HepG2 (cell line): ENCODE measurements around the gene CKLF. TPM values are rescaled to one million over a fixed set of nuclear protein-coding genes. Genes with fewer than 3 reads are reported as not detected.

ENCODE experiments used
- ATF7-NPFF ChIP-seq: sonication (generic); formaldehyde crosslinking; IDR thresholded peaks from 2 replicates; pipeline ENCODE4 v1.8.1; 2023; ENCODE audit warnings: mild to moderate bottlenecking, low read depth, missing genetic modification reagents, moderate library complexity
- BORCS8-MEF2B ChIP-seq: sonication (generic); formaldehyde crosslinking; IDR thresholded peaks from 2 replicates; pipeline ENCODE4 v1.8.0; 2022; ENCODE audit warnings: mild to moderate bottlenecking, missing genetic modification reagents
- CHD2 ChIP-seq: IDR thresholded peaks from 2 replicates; pipeline ENCODE4 v1.6.1; 2011; ENCODE audit warnings: low read depth, low read length, improper control_type of control experiment
- CREB1 ChIP-seq, 2 experiments: fragments of 450-650 bp in 1 of 2; IDR thresholded peaks; 2 replicates each; pipeline ENCODE4 v1.6.1; 2016 to 2017; ENCODE audit warnings: control low read depth in 1 of 2, mild to moderate bottlenecking in 1 of 2, missing compliant biosample characterization in 1 of 2, missing genetic modification characterization in 1 of 2
- FOSL1 ChIP-seq: sonication (generic); formaldehyde crosslinking; IDR thresholded peaks from 2 replicates; pipeline ENCODE4 v1.9.0; 2021; ENCODE audit warnings: missing genetic modification reagents, borderline replicate concordance
- GLMP ChIP-seq: sonication (generic); formaldehyde crosslinking; IDR thresholded peaks from 2 replicates; pipeline ENCODE4 v1.9.0; 2021; ENCODE audit warnings: missing genetic modification reagents, mild to moderate bottlenecking, borderline replicate concordance
- HDAC2 ChIP-seq: sonication (generic); formaldehyde crosslinking; IDR thresholded peaks from 2 replicates; pipeline ENCODE4 v1.4.0; 2020; ENCODE audit warnings: missing genetic modification reagents
- KDM3A ChIP-seq: IDR thresholded peaks from 2 replicates; pipeline ENCODE4 v1.6.1; 2018; ENCODE audit warnings: low read depth, missing compliant biosample characterization
- KLF16 ChIP-seq, 2 experiments: sonication (generic) in 1 of 2; formaldehyde crosslinking in 1 of 2; IDR thresholded peaks; 2 replicates each; pipeline versions ENCODE4 v1.6.1 to v1.8.0; 2016 to 2023; ENCODE audit warnings: missing genetic modification reagents in 2 of 2, missing compliant biosample characterization in 1 of 2
- MIXL1 ChIP-seq: IDR thresholded peaks from 2 replicates; pipeline ENCODE4 v1.6.1; 2016
- MXI1 ChIP-seq: IDR thresholded peaks from 3 replicates; pipeline ENCODE4 v1.6.1; 2012; ENCODE audit warnings: low read depth, low read length, inconsistent platforms, borderline replicate concordance
- NFIB ChIP-seq: sonication (generic); formaldehyde crosslinking; IDR thresholded peaks from 2 replicates; pipeline ENCODE4 v1.9.0; 2021; ENCODE audit warnings: missing genetic modification reagents, mild to moderate bottlenecking, borderline replicate concordance
- POGZ ChIP-seq: sonication (generic); formaldehyde crosslinking; IDR thresholded peaks from 2 replicates; pipeline ENCODE4 v1.4.0; 2020; ENCODE audit warnings: mild to moderate bottlenecking, missing genetic modification reagents
- POLR2G ChIP-seq: fragments of 200-400 bp; formaldehyde crosslinking; IDR thresholded peaks from 2 replicates; pipeline ENCODE4 v1.6.1; 2018; ENCODE audit warnings: mild to moderate bottlenecking, low read depth, low read length, moderate library complexity
- SATB2 ChIP-seq: sonication (generic); formaldehyde crosslinking; IDR thresholded peaks from 2 replicates; pipeline ENCODE4 v1.5.0; 2020; ENCODE audit warnings: missing genetic modification reagents
- SP5 ChIP-seq: IDR thresholded peaks from 2 replicates; pipeline ENCODE4 v1.6.1; 2016; ENCODE audit warnings: low read depth, borderline replicate concordance
- TAF15 ChIP-seq: fragments of 200-400 bp; formaldehyde crosslinking; IDR thresholded peaks from one replicate; pipeline ENCODE4 v1.6.1; 2018; ENCODE audit warnings: mild to moderate bottlenecking, low read depth, low read length; ENCODE audit not compliant: poor library complexity, severe bottlenecking
- TFAP4 ChIP-seq: sonication (generic); IDR thresholded peaks from 2 replicates; pipeline ENCODE4 v1.6.1; 2016; ENCODE audit warnings: low read depth, borderline replicate concordance
- U2AF1 ChIP-seq: fragments of 200-400 bp; formaldehyde crosslinking; optimal IDR thresholded peaks from 2 replicates; pipeline ENCODE3; 2017; ENCODE audit warnings: mild to moderate bottlenecking, low read depth, low read length
- ZC3H13 ChIP-seq: sonication (generic); formaldehyde crosslinking; IDR thresholded peaks from 2 replicates; pipeline ENCODE4 v1.8.1; 2023; ENCODE audit warnings: mild to moderate bottlenecking, missing genetic modification reagents, moderate library complexity
- ZNF619 ChIP-seq: sonication (generic); formaldehyde crosslinking; IDR thresholded peaks from 2 replicates; pipeline ENCODE4 v1.4.0; 2020; ENCODE audit warnings: mild to moderate bottlenecking, missing genetic modification reagents
- ZNF652 ChIP-seq: IDR thresholded peaks from 2 replicates; pipeline ENCODE4 v1.6.1; 2016; ENCODE audit warnings: low read depth, borderline replicate concordance
- ZNF879 ChIP-seq: sonication (generic); formaldehyde crosslinking; IDR thresholded peaks from 2 replicates; pipeline ENCODE4 v1.8.1; 2023; ENCODE audit warnings: missing genetic modification reagents
- ZNF883 ChIP-seq: sonication (generic); formaldehyde crosslinking; IDR thresholded peaks from 2 replicates; pipeline ENCODE4 v1.5.1; 2020; ENCODE audit warnings: mild to moderate bottlenecking, missing genetic modification reagents; ENCODE audit errors: not compliant biosample characterization
- ZSCAN9 ChIP-seq: IDR thresholded peaks from 2 replicates; pipeline ENCODE4 v1.6.1; 2016; ENCODE audit warnings: borderline replicate concordance
- polyA plus RNA-seq, 8 experiments: library from polyadenylated mRNA; depleted of rRNA in 3 of 8; stranded (reverse) in 7 of 8; unstranded in 1 of 8; fragments of >200 nt; fragmentation: Illumina TruSeq in 4 of 8; extraction: Trizol in 4 of 8; gene quantifications; 2 replicates each; pipeline versions ENCODE4 v1.2.1 to v1.2.3, GENCODE V29; 2011 to 2016; ENCODE audit warnings: low read depth in 4 of 8, missing spikeins in 1 of 8, mixed read lengths in 1 of 8; ENCODE audit not compliant: insufficient read depth in 1 of 8
- total RNA-seq, 5 experiments: library from RNA; depleted of rRNA; stranded (reverse); fragments of >200 nt; fragmentation: Illumina TruSeq; extraction: Trizol; gene quantifications; 2 replicates each; pipeline ENCODE4 v1.2.3, GENCODE V29; 2016; ENCODE audit warnings: low read depth in 1 of 5
- TF ChIP-seq, protein P1 (sequence below): sonication (generic); formaldehyde crosslinking; IDR thresholded peaks from 2 replicates; pipeline ENCODE4 v1.5.0; 2020; ENCODE audit warnings: mild to moderate bottlenecking, missing genetic modification reagents

CKLF gene
- total and polyA plus RNA-seq, 2 of the 13 experiments (the other 11 are each of a cell fraction or from before 2014, with no cell fraction given), result 120 to 167 TPM

GRCh38 chr16:66516808-66517585 is 35.4 kb upstream of the CKLF start (continued):
- TF ChIP-seq TFAP4, result peak; percentile 69; the same call in 1 of the 2 replicates
- peak; percentile 66 for TF ChIP-seq CREB1 (IDR thresholded peaks at IDR 0.05)
- no peak for TF ChIP-seq CREB1 (CRISPR knock-in tag; IDR thresholded peaks at IDR 0.05)
- TF ChIP-seq POLR2G, result peak; percentile 95
- TF ChIP-seq ZNF652, result peak; percentile 51; the same call in 1 of the 2 replicates
- 0 out of 2 replicates have a peak, but pooled peaks have one; percentile 59 for TF ChIP-seq ZNF879
- no peak; the same call in 1 of the 2 replicates for TF ChIP-seq ZC3H13 (CRISPR knock-in tag)
- peak; percentile 99; the same call in 2 of the 3 replicates for TF ChIP-seq MXI1
- peak; percentile 45 for TF ChIP-seq ZNF619 (CRISPR knock-in tag)
- TF ChIP-seq, protein P1, sequence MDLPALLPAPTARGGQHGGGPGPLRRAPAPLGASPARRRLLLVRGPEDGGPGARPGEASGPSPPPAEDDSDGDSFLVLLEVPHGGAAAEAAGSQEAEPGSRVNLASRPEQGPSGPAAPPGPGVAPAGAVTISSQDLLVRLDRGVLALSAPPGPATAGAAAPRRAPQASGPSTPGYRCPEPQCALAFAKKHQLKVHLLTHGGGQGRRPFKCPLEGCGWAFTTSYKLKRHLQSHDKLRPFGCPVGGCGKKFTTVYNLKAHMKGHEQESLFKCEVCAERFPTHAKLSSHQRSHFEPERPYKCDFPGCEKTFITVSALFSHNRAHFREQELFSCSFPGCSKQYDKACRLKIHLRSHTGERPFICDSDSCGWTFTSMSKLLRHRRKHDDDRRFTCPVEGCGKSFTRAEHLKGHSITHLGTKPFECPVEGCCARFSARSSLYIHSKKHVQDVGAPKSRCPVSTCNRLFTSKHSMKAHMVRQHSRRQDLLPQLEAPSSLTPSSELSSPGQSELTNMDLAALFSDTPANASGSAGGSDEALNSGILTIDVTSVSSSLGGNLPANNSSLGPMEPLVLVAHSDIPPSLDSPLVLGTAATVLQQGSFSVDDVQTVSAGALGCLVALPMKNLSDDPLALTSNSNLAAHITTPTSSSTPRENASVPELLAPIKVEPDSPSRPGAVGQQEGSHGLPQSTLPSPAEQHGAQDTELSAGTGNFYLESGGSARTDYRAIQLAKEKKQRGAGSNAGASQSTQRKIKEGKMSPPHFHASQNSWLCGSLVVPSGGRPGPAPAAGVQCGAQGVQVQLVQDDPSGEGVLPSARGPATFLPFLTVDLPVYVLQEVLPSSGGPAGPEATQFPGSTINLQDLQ, result no peak
- 0 out of 2 replicates have a peak, but pooled peaks have one; percentile 9 for TF ChIP-seq KDM3A (CRISPR knock-in tag)
- no peak; the same call in 1 of the 2 replicates for TF ChIP-seq BORCS8-MEF2B (CRISPR knock-in tag)
- TF ChIP-seq SATB2, result no peak
- no peak for TF ChIP-seq NFIB (CRISPR knock-in tag)
- TF ChIP-seq SP5 (CRISPR knock-in tag), result peak; percentile 97
- TF ChIP-seq FOSL1 (CRISPR knock-in tag), result peak; percentile 88; the same call in 1 of the 2 replicates
- TF ChIP-seq CHD2, result no peak
- peak; percentile 86 for TF ChIP-seq MIXL1 (CRISPR knock-in tag)
- TF ChIP-seq TAF15, result no peak
- TF ChIP-seq KLF16 (CRISPR knock-in tag; IDR thresholded peaks at IDR 0.05), result peak in 1 of 2 experiments; percentile 91; a peak in 2 of 4 replicates
- TF ChIP-seq ZNF883 (CRISPR knock-in tag), result peak; percentile 69
- TF ChIP-seq ZSCAN9, result no peak; the same call in 1 of the 2 replicates
- TF ChIP-seq ATF7-NPFF (CRISPR knock-in tag), result peak; percentile 85
- no peak for TF ChIP-seq GLMP
- TF ChIP-seq POGZ, result peak; percentile 83; the same call in 1 of the 2 replicates
- peak; percentile 95 for TF ChIP-seq HDAC2 (CRISPR knock-in tag)
- TF ChIP-seq U2AF1, result peak; percentile 62
